Measurements from ENCODE around the gene AOPEP.

AOPEP gene

DNA sequence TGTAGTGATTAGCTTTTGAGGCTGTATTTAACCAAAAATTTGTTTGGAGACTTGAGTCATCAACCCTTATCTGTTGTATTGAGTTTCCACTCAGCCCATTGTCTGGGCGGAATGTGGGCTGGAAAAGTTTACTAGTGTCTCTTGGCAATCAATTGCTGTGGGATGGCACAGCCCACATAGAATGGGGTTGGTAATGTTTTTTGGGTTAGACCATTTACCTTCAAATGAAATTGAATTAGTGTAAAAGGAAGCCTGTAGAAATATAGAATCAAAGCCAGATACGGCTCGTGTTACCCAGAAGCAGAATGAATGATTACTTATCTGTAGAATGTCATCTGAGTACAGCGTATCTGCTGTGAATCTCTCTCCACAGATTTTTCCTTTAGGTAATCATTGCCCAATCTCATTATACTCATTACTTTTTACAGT, 142.9 kb downstream of the AOPEP start:
- peak; percentile 21 for DNase-seq (ENCODE audit: low read depth)

DNA sequence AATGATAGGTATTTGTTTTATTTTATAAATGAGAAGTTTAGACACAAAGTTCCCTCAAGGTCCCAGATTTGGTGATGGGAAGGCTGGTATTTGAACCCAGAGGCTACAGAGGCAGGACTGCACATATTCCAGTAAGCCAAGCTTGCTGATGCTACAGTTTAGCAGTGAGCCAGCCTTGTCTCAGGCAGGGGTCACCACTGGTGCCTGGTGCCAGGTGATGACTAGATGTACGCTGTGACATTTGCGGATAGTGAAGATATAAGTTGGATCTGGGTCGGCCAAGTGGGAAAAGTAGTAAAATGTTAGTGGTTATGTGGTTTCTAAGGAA, 143.9 kb downstream of the AOPEP start:
- no peak for DNase-seq (ENCODE audit: low read depth)

DNA sequence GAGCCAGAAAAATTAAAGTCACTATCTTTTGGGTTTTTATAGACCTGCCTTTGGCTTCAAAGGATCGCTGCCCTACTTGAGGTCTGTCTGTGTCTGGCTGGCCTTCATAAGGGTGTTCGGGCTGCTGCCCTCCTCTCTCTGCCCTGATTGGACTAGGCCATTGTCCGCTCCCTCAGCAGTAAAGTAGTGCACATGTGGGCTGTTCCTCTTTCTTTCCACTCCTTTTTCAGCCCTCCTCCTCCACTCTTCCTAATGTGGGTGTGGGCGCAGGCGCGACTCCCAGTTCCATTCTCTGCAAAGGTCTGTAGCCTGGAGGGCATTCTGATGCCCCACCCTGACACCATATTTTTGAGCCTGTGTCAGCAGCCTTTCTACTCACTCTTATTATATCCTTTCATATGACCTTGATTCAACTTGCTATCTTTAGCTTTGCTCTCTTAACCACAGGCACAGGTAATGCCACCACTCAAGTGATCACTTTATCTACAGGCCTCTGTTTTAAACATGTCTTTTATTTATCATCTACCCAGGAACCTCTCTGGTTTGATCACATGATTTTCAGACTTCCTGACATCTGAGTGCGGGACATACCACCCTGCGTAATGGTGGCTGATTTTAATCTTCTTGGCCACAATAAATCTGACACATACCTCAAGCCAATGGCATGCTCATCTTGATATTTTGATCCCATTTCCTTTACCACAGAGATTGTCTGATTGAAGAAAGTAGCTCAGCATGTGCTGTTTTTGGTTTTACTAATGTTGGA, 144.5 kb downstream of the AOPEP start:
- DNase-seq (ENCODE audit: low read depth), result peak; percentile 93

DNA sequence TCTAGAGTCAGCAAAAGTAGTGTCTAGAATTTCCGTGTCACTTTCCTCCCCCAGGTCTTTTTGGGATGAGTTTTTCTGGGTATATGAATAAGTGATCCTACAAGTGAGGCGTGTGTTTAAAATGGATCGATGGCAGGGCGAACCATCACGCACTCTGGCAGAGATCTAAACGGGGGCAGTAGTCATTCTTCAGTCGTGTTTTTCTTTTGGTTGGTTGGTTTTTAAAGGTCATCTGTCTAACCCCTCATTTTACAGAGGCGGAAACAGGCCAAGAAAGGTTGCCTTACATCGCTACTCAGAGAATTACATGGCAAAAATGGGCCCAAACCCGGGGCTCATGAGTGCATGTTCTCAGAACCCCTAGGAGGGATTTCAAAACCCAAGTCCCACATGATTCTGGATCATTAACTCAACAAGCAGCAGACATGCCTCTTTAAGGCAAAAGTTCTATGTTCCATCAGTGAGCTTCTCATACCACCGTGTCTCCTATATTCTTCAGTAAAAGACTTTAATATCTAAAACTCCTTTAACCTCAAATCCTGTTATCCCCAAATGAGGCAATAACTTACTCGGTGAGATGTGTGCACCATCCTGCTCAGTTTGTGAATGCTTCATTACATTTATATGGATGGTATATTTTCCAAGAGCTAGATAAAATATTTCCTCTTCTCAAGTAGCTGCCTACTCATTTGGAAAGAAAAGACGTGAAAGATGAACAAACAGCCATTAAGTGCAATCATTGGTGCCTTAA, 145.8 kb downstream of the AOPEP start:
- DNase-seq (ENCODE audit: low read depth), result no peak

DNA sequence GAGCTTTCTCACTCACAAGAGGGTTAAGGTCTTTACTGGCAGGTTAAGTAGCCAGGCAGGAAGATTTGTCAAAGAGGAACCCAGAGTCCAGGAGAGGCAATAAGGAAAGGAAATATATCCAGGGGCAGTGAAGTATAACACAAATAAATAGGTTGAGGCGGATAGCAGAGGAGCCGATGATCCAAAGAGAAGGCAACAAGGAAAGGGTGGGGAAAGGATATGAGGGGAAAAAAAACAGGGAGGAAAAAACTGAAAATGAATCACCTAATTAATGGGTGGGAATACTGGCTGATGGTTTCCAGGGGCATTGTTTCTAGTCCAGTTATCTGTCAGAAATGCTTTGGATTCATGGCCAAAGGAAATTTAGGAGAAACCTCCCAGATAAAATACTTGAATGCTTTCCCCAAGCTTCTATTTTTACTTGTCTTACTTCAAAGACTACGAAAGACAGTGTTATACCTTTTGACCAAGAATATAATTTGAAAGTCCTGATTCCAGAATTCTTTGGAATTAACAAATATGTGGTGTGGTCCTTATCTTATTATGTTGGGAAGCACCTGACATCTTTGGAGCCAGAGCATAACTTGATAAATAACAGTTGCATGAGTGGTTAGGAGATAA, 146.5 kb downstream of the AOPEP start:
- DNase-seq (ENCODE audit: low read depth), result peak; percentile 63

DNA sequence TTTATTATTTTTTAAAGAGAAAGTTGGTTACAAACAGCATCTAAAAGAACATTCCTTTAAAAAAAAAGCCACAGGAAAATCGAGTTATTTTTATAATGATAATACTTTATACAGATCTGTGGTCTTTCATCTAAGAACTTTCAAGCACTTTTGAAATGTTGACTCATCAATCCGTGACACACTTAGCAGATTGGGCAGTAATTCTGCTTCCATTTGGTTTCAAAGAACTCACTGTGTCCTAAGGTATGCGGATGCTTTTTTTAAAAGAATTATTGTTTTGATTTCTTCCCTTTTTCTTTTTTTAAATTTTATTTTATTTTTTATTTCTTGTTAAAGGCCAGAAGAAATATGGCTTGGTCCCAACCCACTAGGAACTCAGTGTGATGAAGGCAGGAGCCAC, 147.8 kb downstream of the AOPEP start:
- peak; percentile 82 for DNase-seq (ENCODE audit: low read depth)

DNA sequence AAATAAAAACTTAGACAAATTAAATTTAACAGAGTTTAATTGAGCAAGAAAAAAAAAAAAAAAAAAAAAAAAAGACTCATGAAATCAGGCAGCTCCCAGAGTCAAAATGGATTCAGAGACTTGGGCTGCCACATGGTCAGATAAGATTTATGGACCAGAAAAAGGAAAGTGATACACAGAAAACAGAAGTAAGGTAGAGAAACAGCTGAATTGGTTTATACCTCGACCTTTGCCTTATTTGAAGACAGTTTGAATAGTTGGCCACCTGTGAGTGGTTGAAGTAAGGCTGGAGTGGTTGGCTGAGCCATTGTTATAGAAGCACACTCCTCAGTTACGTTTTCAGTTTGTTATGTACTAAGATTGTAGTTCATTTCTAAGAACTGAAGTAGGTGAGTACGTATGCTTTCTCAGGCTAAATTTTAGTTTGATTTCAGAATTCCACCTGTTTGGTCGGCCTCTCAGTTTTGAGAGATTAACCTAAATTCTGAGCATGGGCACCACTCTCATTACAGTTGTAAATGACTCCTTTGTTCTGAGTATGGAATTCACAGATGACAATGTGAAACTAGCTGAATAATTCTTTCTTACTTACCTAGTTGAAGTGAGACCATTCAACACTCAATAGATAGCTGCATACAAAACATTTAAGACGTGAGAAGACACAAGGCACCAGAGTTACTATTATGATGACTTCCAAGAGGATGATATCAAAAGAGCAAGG, 149.0 kb downstream of the AOPEP start:
- DNase-seq (ENCODE audit: low read depth), result no peak

DNA sequence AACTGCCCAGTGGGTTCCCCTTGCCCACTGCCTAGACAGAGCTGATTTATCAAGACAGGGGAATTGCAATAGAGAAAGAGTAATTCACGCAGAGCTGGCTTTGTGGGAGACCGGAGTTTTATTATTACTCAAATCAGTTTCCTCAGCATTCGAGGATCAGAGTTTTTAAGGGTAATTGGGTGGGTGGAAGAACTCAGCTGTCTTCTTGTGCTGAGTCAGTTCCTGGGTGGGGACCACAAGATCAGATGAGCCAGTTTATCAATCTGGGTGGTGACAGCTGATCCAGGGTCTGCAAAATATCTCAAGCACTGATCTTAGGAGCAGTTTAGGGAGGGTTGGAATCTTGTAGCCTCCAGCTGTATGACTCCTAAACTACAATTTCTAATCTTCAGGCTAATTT, 152.3 kb downstream of the AOPEP start:
- peak; percentile 56 for DNase-seq (ENCODE audit: low read depth)

DNA sequence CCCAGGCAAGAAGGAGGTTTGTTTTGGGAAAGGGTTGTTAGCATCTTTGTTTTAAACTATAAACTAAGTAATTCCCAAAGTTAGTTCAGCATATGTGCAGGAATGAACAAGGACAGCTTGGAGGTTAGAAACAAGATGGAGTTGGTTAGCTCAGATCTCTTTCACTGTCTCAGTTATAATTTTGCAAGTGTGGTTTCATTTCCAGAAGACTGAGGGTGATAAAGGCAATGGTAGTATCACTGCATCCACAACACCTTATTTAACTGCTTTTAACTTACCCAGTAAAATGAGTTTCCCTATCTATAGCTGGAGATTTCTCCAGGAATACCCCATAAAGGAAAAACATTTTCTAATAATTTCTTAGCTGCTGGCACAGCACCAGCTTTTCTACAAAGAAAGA, 152.7 kb downstream of the AOPEP start:
- no peak for DNase-seq (ENCODE audit: low read depth)

DNA sequence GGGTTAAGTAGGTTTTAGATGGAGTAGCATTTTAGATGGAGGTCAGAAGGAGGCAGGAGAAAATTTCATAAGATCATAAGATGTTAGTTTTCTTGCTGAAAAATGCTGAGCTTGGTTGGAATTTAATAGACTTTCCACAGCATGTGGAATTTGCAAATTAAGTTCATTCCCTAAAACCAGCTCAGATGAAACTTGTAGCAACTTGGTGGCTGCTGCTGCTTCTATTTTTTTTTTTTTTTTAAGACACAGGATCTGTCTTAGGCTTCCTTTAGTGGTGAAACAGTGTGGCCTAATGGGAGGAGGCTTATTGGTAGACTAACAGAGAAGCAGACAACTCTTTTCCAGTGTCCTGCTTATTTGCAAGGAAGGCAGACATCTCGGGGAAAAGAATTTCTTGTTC, 154.5 kb downstream of the AOPEP start:
- DNase-seq (ENCODE audit: low read depth), result peak; percentile 83

DNA sequence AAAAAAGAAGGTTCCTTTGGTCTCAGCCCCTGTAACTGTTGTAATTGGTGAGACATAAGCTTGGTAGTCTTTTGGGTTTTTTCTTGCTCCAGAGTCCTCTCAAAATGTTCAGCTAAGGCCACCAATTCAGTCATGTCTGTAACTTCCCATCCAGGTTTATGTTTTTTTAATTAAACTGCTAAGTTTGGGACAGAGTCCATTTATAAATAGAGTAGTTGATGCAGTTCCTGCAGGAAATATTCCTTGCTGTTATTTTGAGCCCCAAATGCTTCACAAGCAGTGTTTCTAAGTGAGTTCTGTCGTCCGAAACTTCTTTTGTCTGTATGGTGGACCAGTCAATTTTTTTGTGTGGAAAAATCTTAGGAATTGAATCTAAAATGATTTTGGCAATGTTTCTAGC, 155.0 kb downstream of the AOPEP start:
- DNase-seq (ENCODE audit: low read depth), result no peak

DNA sequence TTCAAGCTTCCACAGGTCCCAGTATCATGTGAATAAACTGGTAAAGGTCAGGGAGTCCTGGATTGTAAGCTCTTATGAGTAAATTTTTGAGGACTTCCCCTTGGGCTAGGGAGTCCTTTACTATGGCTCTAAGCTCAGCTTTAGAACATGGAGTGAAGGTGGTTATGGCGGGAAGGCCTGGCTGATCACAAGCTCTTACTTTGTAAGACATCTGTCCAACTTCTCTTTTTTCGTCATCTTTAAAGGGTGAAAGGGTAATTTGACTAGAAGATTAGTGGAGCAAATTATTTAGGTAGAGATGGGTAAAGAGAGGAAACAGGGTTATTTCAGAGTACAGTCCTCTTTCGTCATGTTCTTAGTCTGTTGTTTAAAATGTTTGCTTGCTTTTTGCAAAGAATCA, 155.4 kb downstream of the AOPEP start:
- no peak for DNase-seq (ENCODE audit: low read depth)

DNA sequence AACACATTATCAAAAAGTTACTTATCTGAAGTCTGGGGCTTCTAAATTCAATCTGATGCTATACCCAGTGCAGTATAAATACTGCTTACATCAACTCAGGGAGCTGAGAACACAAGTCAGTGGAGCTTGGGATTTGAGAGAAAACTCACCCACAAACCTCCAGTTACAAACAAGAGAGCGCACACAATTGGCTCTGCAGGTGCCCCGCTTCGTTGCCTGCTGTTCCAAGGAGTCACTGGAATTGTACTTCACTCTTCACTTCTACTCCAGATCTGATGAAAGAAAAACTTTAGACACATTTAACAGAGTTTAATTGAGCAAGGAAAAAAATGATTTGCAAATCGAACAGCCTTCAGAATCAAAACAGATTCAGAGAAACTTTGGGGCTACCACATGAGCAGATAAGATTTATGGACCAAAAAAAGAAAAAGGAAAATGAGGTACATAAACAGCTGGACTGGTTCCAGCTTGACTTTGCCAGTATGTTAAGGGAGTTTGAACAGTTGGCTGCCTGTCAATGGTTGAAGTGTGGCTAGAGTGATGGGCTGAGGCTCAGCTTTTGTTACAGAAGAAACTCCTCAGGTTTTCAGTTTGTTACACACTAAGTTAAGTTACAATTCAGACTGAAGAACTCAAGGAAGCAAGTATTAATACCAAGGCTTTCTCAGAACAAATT, 156.6 kb downstream of the AOPEP start:
- DNase-seq (ENCODE audit: low read depth), result no peak

DNA sequence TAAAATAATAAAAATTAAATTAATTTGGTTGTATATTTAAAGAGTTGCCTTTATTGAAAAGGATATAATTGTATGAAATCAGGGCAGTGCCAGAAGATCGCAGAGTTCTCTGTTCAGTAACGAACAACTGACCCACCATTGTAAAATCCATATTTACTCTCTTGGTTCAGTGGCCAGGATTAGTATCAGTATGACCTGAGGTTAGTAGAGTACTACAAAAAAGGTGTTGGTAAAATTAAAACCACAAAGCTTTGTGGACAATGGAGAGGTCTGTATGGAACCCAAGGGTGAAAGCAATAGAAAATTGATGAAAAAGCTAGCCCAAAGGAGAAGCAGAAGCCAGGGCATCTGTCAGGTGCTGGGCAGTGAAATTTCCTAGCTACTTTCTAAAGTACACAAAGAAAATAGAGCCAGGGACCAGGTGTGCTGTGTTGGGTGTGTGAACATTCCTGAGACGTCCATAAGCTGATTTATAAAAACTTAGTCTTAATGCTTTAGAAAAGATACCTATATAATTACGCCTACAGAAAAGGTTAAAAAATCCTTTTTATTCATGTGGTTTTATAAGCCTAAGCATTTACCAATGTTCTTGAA, 159.5 kb downstream of the AOPEP start:
- no peak for DNase-seq (ENCODE audit: low read depth)

DNA sequence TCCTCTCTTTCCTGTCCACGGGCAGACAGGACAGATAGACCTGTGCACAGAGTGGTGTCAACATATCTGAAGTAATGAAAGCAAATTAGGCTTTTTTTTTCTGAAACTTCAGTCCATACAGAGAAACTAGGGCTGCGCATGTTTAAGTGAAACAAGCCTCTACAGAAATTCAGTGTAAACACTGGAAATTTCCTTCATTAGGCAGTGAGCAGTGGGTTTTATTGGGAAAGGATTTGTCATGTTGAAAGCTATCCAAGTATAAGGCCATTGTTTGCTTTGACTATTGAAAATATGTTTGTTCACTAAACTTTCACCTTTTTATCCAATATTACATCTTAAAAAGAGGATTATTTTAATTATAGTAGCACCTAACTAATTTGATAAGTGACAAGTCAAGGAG, 161.2 kb downstream of the AOPEP start:
- no peak for DNase-seq (ENCODE audit: low read depth)

DNA sequence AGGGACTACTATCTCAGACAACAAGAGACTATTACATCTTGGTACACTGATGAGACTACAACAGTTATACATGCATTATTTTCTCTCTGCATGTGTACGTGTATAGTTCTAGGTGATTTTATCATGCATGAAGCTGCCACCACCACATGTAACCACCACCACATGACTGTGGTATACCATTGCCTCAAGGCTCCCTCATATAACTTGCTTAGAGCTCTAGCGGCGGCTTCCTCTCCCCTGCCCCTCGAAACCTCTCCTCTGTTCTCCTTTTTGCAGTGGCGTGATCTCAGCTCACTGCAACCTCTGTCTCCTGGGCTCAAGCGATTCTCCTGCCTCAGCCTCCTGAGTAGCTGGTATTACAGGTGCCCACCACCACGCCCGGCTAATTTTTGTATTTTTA, 162.3 kb downstream of the AOPEP start:
- no peak for DNase-seq (ENCODE audit: low read depth)

DNA sequence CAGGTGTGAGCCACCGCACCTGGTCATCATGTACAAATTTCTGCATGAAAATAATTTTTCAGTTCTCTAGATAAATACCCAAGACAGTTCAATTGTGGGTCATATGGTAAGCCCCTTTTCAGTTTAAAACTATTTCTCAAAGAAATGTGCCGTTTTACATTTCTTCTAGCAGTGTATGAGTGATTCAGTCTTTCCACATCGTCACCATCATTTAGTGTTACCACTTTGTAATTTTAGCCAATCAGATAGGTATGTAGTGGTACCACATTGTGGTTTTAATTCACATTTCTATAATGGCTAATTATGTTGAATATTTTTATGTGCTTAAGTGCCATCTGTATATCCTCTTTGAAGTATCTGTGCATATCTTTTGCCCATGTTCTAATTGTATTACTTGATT, 163.1 kb downstream of the AOPEP start:
- no peak for DNase-seq (ENCODE audit: low read depth)

DNA sequence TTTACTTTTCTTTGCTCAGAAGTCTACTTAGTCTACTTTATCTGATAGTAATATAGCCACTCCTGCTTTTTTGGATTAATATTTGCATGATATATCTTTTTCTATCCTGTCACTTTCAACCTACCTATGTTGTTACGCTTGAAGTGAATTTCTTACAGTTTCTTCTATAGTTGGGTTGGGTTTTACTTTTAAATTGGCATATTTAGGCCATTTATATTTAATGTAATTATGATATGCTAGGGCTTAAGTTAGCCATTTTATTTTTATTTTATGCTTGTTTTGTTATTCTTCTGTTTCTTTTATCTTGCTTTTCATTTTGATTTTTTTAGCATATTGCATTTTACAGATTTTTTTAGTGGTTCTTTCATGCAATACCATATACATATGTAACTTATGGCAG, 164.7 kb downstream of the AOPEP start:
- no peak for DNase-seq (ENCODE audit: low read depth)

DNA sequence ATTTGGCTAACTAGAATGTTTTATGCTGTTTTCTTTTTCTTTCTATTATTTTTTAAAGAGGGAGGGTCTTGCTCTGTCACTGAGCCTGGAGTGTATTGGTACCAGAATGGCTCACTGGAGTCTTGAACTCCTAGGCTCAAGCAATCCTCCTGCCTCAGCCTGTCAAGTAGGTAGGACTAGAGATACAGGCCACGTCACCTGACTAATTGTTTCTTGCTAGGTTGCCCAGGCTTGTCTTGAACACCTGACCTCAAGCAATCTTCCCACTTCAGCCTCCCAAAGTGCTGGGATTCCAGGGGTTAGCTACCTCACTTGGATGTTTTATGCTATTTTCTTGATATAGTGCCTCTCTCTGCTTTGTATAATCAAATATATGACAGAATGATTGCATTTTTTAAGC, 166.2 kb downstream of the AOPEP start:
- no peak for DNase-seq (ENCODE audit: low read depth)

DNA sequence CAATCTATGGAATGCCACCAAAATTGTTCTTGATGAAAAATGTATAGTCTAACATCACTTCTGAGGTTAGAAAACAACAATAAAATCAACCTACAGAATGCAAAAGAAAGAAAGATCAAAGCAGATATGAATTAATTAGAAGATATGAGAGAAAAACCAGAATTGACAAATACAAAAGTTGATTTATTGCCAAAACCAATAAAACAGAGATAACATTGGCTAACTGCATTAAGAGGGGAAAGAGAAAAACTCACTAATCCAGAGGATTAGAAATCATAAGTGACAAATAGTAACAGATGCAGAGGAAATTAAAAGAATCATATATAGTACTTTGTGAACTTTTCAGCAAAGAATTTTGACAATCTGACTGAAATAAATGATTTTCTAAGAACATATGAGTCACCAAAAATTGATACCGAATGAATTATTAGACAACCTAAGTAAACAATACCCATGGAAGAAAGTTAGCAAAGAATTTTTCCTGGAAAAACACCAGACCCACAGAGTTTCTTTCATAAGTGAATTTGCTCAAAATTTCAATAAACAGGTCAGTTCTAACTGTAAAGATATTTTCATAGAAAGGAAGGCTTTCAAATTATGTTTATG, 167.7 kb downstream of the AOPEP start:
- DNase-seq (ENCODE audit: low read depth), result no peak

DNA sequence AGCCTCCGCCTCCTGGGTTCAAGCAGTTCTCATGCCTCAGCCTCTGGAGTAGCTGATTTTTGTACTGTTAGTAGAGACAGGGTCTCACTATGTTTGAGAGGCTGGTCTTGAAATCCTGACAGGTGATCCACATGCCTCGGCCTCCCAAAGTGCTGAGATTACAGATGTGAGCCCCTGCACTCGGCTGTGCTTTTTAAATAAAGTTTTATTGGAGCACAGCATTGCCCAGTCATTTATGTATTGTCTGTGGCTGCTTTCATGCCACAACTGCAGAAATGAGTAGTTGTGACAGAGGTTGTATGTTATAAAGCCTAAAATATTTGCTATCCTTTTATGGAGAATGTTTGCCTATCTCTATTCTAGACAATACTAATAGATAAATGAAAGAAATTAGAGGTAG, 169.2 kb downstream of the AOPEP start:
- no peak for DNase-seq (ENCODE audit: low read depth)
